GM12892 (cell line): ENCODE data around the gene TPRX1.
"Not testable (repeated sequence)": the region's sequence is repeated elsewhere in the genome, so short reads cannot be mapped to it uniquely, and the experiment has no call there.

Experiments
- DNase-seq: peaks from one replicate; pipeline ENCODE4 v3.0.0; 2011; ENCODE audit not compliant: insufficient read length
- FAIRE-seq: peaks from 2 replicates; lab custom pipeline; 2011; peaks lifted over from hg19 to GRCh38; lab: Jason Lieb, UNC
- POLR2A ChIP-seq: IDR thresholded peaks from 2 replicates; pipeline ENCODE4 v1.6.1; 2011; ENCODE audit warnings: low read depth, low read length, control low read depth
- POLR2AphosphoS5 ChIP-seq: IDR thresholded peaks from 2 replicates; pipeline ENCODE4 v1.6.1; 2011; ENCODE audit warnings: low read depth, low read length, control low read depth
- TAF1 ChIP-seq: IDR thresholded peaks from 2 replicates; pipeline ENCODE4 v1.6.1; 2011; ENCODE audit warnings: low read depth, mild to moderate bottlenecking, control low read depth, low read length, borderline replicate concordance

The TPRX1 gene

DNA sequence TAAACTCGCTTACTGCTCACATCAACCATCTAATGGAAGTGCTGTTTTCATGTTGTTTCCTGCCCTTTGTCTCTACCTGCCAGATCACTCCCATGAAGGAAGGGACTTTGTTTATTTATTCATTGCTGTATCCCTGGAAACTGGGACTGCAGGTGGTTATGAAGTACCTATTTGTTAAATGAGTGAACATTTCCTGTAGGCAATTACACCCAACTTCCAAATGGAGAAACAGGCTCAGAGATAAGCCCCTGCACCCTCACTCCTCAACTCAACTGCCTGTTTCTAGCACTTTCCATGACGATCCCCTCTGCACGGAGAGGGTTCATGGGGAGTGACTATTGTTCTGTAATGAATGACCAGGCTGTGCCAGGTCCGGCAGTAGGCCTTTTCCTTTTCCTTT lies 27.8 kb downstream of the TPRX1 start:
- TF ChIP-seq POLR2A, result no peak
- FAIRE-seq, result no peak
- no peak for DNase-seq

- not testable (repeated sequence) for DNase-seq, FAIRE-seq
Measured at GRCh38 chr19:47771291-47771690, 33.1 kb downstream of the TPRX1 start.

DNA sequence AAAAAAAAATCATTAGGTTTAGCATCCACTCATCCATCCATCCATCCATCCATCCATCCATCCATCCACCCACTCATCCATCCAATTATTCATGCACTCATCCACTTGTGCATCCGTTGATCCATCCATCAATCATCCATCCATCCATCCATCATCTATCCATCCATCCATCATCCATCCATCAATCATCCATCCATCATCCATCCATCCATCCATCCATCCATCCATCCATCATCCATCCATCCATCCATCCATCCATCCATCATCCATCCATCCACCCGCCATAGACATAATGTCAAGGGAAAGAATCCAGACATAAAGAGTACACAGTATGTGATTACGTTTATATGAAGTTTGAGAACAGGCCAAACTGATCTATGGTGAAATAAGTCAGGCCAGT lies 34.8 kb downstream of the TPRX1 start:
- TF ChIP-seq POLR2A, result no peak
- TF ChIP-seq POLR2AphosphoS5, result no peak
- TF ChIP-seq TAF1, result no peak
- no peak for DNase-seq
- FAIRE-seq, result no peak

GRCh38 chr19:47768604-47769003 lies 35.7 kb downstream of the TPRX1 start:
- no peak for TF ChIP-seq POLR2A
- TF ChIP-seq TAF1, result no peak
- no peak for TF ChIP-seq POLR2AphosphoS5
- FAIRE-seq (no peak), DNase-seq (no peak)

GRCh38 chr19:47767349-47767748 lies 37.0 kb downstream of the TPRX1 start:
- no peak for FAIRE-seq
- DNase-seq, result no peak
- no peak for TF ChIP-seq POLR2A
- TF ChIP-seq POLR2AphosphoS5, result no peak
- no peak for TF ChIP-seq TAF1

GRCh38 chr19:47766670-47767069 lies 37.7 kb downstream of the TPRX1 start:
- DNase-seq, result no peak
- no peak for TF ChIP-seq POLR2A
- TF ChIP-seq POLR2AphosphoS5, result no peak
- TF ChIP-seq TAF1, result no peak
- no peak for FAIRE-seq

- DNase-seq (no peak), FAIRE-seq (no peak)
- TF ChIP-seq POLR2A, result no peak
- TF ChIP-seq POLR2AphosphoS5, result no peak
- TF ChIP-seq TAF1, result no peak
Measured at GRCh38 chr19:47766359-47766620, 38.1 kb downstream of the TPRX1 start.

DNA sequence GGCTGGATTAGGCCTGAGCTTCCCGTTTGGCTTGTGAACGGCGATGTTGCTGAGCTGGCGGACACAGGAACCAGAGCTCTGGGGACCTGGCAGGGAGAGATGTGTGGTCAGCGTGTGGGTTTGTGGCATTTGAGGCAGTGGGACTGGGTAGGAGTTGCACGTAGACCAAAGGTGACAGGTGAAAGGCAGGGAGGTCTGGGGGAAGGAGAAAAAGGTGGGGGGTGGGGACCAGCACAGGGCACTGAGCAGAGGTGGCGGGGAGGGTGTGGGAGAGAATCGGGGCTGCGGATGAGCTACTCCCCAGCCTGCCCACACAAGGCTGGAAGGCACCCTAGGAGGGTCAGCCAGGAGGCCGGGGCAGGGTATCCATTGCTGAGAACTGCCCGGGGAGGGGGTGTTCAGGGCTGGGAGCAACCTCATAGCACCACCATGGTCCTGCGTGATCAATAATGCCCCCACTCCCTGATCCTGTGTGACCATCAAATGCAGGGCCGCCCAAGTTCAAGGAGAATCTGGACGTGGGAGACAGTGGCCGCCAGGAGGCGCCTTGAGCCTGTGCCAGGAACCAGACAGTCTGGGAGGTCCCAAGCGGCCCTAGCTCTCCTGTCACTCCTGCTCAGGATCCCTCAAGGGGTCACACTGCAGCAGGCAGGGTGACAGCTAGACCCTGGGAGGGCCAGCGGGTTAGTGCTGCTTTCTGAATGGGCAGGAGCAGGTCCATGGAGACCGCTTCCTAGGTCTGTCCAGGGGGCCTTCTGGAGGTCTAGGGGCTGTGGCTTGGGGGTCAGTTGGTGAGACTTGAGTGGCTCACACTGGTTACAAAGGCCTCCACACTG lies 38.6 kb downstream of the TPRX1 start:
- TF ChIP-seq POLR2AphosphoS5 (no peak), TAF1 (no peak), POLR2A (no peak)
- FAIRE-seq, result no peak

GRCh38 chr19:47764705-47765104 lies 39.6 kb downstream of the TPRX1 start:
- not testable (repeated sequence) for DNase-seq, FAIRE-seq

More for the DNA sequence above, 38.6 kb downstream of the TPRX1 start:
- DNase-seq, result no peak

DNA sequence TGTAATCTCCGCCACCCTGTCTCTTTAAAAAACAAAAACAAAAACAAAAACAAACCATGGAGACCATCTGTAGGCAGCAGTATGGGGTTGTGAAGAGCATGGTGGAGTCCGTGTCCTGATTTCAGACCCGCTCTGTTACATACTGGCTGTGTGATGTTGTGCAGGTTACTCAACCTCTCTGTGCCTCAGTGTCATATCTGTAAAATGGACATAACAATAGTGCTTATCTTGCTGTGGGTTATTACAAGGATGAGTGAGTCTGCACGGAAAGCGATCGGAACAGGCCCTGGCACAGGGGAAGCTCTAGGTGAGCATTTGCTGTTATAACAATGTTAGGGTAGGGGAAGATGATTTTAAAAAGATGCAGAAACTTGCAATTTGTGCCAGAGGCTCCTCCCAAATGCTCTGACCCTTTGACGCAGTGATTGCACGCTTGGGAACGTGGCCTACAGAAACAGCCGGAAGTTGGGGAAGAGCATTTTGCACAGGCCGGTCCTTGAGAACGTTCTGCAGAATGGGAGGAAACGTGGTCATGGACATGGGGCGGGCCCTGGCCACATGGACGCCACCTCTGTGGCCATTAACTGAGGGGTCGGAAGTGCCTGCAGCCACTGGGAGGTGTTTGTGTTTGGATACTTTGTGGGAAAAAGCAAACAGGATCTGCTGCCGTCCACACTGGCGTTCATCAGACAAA lies 41.6 kb downstream of the TPRX1 start:
- TF ChIP-seq POLR2AphosphoS5, result no peak
- no peak for TF ChIP-seq TAF1
- TF ChIP-seq POLR2A, result no peak
- no peak for FAIRE-seq
- no peak for DNase-seq

DNA sequence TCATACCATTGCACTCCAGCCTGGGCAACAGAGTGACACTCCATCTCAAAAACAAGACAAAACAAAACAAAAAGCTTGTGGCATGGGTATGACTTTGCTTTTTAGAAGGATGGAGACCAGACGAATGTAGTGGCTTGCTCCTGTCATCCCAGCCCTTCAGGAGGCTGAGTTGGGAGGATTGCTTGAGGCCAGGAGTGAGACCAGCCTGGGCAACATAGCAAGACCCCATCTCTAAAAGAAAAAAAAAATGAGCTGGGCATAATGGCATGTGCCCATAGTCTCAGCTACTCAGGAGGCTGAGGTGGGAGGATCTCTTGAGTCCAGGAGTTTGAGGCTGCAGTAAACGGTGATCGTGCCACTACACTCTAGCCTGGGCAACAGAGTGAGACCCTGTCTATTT lies 42.2 kb downstream of the TPRX1 start:
- no peak for FAIRE-seq
- no peak for TF ChIP-seq POLR2AphosphoS5
- TF ChIP-seq TAF1, result no peak
- TF ChIP-seq POLR2A, result no peak
- no peak for DNase-seq

- FAIRE-seq (no peak), DNase-seq (no peak)
- TF ChIP-seq POLR2A (no peak), POLR2AphosphoS5 (no peak), TAF1 (no peak)
Measured at GRCh38 chr19:47761566-47761965, 42.8 kb downstream of the TPRX1 start.

GRCh38 chr19:47760632-47760999 lies 43.7 kb downstream of the TPRX1 start:
- peak; percentile 57; the same call in 1 of the 2 replicates for TF ChIP-seq POLR2AphosphoS5
- TF ChIP-seq TAF1, result no peak
- TF ChIP-seq POLR2A, result peak; percentile 47; the same call in 1 of the 2 replicates
- no peak for DNase-seq
- FAIRE-seq, result no peak
